Stimulated activated CD4-positive, alpha-beta T cell treated with anti-CD3 and anti-CD28 coated beads, TNF-alpha, amount 100 ng/mL, for 48 hours (primary cell): ENCODE results near the gene RBKS.
A peak's percentile ranks its signal among the peaks of the same experiment; 100 is the strongest.
"Not testable (repeated sequence)": the region's sequence is repeated elsewhere in the genome, so short reads cannot be mapped to it uniquely, and the experiment has no call there.

Experiments used
- DNase-seq, 3 donors: peaks; one replicate each; pipeline ENCODE4 v3.0.0-alpha.2; 2020; ENCODE audit warnings: low read depth in 3 of 3

Gene RBKS

DNA sequence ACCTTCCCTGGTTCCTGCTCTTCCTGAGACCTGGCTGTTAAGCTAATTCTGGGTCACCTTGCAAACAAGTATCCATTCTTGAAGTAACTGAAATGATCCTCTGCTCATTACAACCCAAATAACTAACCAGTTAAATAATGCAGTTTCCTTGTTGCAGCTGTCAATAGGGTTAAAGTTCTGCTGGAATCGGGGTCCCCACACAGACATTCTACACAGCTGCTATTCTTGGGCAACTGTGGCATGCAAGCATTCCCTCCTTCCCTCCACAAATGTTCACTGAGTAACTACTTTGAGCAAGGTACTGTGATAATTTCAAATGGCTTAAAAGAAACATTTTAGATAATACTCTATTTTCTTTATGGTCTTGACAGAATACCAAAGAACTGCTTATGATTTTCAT, 17.1 kb downstream of the RBKS start:
- no peak for DNase-seq

DNA sequence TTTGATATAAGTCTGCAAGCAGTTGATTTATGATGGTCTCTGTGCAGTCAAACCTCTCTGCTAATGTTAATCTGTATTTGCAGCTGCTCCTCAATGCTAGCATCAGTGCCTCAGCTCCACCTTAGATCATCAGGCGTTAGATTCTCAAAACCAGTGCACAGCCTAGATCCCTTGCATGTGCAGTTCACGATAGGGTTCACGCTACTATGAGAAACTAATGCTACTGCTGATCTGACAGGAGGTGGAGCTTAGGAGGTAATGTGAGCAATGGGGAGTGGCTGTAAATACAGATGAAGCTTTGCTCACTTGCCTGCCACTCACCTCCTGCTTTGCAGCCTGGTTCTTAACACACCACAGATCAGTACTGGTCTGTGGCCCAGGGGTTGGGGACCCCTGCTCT, 18.4 kb downstream of the RBKS start:
- DNase-seq = no peak

DNA sequence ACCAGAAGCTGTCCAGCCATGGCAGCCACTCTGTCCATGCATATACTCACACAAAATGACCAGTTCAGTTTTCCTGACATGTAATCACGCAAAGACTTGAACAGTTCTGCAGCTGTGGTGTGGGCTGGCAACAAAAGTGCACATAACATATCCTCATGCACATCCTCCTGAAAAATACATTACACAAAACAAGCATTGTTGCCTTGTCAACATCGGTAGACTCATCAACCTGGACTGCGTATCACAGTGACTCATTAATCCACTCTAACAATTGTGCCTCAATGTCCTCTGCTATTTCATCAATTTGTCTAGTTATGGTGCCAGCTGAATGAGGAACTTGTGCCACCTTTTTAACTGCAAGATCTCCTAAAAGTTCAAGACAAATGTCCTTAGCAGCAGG, 19.5 kb downstream of the RBKS start:
- DNase-seq = no peak

DNA sequence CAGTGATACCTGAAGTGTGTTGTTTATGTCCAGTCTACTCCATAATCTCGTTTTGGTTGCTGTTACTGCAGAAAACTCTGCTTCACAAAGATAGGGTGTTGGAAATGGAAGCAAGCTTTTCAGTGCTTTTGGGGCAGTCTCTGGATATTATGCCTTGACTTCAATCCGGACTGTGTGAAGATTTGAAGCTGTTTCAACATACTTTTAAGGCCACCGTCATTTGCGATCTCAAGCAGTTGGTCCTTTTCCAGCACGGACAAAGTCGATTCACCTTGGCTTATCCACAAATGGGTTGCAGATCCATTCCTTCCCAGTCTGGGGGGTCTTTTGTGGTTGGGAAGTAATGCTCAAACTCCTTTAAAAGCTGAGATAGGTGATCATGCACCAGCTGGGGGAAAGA, 20.4 kb downstream of the RBKS start:
- no peak for DNase-seq

DNA sequence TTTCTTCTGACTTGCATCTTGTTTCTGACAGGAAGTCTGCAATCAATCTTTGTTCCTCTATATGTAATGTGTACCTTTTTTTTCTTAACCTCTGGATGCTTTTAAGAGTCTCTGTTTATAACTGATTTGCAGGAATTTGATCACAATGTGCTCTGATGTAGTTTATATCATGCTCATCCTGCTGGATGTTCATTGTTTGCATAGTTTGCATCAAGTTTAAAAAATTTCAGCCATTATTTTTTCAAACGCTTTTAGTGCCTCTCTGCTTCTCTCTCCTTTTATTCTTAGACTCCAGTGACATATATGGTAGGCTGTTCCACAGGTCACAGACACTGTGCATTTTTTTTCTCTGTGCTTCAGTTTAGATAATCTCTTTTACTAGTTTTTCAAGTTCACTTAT, 23.9 kb downstream of the RBKS start:
- no peak for DNase-seq

DNA sequence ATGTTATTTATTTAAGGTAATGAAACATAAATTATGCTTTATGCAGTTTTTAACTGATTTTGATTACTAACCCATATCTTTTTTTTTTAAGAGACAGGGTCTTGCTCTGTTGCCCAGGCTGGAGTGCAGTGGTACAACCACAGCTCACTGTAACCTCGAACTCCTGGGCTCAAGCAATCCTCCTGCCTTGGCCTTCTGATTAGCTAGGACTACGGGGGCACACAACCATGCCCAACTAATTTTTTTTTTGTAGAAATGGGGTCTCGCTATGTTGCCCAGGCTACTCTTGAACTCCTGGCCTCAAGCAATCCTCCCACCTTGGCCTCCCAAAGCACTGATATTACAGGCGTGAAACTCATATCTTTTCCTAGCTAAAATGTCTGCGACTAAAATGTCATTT, 26.2 kb downstream of the RBKS start:
- not testable (repeated sequence) for DNase-seq

DNA sequence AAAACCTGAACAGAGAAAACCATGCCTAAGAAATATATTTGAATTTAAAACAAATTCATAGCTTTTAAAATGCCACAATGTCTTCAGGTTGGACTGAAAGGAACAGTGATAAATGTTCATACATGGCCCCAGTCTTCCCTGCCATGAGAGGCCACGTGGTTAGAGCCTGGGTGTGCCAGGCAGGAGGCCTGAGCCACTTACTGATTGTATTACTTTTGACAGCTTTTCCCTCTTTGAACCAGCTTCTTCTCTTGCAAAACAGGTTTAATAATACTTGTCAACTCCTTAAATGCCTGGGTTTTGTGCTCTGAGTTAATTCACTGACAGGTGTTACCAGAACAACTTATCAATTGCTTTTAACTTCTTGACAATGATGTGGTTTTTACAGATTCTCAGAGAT, 27.0 kb downstream of the RBKS start:
- no peak for DNase-seq

DNA sequence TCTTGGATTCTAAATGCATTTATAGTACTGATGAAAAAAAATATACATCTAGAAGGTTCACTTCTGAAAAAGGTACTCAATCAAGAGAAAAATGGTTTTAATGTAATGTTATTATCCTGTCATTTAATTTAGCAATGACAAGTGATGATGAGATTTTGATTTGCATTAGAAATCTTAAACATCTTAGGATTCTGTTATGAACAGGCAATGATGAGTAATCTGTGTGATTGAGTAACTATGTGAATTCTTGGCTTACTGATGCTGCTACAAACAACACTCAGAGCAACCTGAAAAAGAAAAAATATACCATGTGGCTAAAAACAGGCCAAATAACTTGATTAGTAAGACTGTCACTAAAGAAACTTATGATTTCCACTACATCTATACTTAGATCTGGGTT, 30.1 kb downstream of the RBKS start:
- DNase-seq = no peak

DNA sequence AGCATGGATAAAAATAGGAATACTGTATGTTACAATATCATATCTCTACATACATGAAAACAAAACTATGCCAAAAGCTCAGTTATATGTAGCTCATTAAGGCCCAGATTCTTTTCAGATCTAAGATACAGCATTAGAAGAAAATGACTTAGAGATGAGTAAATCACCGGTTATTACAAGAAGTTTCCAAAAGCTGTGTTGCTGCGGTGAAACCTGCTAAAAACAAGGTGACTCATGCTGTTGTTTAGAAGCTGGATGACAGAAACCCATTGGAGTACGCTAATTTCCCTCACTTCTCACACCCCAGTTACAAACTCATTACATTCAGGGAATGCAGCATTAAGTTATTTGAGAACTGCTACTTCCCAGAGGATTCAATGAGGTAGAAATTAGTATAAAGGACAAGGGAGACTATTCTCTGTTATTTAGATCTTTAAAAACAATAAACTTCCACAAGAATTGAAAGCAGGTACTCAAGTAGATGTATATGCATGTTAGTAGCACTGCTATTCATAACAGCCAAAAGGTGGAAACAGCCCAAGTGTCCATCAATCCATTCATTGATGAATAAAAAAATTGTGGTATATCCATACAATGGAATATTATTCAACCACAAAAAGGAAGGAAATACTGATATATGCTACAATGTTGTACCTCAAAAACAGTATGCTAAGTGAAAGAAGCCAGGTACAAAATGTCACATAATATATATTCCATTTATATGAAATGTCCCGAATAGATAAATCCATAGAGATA, 32.6 kb downstream of the RBKS start:
- peak in 1 of 3 donors; percentile 2 for DNase-seq

DNA sequence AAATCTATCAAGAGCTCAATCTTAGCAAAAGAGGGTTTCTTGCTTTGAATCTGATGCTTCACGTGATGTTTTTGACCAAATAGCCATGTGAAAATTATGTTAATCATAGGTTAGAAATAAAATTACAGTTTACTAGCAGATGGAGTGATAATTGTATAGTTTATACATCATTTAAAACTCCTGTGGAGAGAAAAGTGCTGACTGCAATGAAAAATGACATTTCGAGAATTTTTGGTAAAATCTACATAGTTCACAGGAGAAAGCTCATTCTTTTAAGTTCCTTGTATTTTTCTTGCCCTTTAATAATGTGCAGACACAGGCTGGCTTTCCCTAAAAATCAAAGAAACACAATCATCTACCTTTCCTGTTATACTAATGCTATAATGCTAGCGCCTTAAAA, 33.2 kb downstream of the RBKS start:
- no peak for DNase-seq

DNA sequence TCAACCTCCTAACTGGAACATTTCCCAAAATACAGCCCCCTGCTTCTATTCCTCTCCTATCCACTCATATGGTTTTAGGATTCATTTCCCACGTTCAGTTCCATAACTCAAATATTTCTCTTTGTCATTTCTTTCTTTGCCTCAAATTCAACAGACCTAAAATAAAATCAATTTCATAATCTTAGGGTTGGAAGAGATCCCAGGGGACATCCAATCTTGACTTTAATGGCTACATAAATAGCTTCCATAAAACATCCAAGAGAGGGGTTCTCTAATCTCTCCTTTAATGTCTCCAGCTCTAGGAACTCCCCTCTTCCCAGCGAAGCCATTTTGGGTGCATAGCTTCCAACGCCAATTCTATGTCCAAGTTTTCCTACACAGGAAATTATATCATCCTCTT, 33.8 kb downstream of the RBKS start:
- DNase-seq = no peak

DNA sequence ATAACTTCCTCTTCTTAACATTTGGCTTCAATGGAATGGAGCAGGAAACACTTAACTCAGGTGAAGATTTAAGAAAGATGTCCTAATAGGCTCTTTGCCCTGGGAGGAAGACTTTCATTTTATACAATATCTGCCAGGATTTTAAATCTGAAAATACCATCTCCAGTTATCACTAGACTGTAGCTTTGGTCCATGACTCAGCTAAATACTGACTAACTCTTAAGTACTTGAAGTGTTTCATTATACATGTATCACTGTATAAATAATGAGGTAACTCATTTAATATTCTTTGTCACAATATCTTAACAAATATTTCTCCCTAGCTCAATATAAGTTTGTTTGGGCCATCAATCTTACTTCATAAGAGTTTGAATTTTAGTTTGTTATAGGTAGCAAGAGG, 34.7 kb downstream of the RBKS start:
- no peak for DNase-seq

DNA sequence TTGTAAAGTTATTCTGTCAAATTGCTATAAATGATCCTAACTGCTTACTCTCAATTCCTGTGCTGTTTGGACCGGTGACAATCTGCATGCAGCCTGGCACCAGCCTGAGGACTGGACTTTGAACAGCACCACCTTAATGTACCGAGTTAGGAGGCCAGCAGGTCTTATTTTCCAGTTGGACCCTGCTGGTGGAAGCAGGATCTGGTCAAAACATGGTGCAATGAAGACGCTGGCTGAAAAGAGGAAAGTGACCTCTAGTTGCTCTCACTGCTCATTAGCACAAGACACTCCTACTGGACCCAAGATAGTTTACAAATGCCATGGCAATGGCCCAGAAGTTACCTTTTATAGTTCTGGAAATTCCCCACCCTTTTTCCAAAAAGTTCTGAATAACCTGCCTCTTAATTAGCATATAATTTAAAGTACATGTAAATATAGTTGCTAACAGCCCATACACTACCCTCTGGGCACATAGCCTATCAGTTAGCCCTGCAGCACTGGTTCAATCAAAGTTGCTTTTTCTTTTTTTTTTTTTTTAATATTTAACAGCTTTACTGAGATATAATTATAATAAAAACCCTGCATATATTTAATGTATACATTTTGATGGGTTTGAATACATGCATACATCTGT, 35.8 kb downstream of the RBKS start:
- DNase-seq = no peak

DNA sequence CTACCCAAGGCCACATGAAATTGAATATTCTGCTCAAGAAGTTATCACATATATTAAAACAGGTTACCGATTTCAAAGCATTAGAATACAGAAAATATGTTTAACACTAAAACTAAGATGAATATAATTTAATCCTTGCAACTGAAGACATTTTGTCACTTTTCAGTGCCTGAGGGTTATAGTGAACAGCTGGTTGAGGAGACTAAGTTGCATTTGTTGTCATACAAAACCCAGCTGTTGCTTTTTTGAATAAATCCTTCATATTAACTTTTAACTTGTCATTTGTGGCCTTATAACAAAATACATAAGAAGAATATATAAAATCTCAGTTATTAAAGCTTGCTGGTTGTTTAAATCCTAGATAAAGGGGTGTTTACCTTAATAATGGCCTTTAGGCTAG, 37.5 kb downstream of the RBKS start:
- no peak for DNase-seq

DNA sequence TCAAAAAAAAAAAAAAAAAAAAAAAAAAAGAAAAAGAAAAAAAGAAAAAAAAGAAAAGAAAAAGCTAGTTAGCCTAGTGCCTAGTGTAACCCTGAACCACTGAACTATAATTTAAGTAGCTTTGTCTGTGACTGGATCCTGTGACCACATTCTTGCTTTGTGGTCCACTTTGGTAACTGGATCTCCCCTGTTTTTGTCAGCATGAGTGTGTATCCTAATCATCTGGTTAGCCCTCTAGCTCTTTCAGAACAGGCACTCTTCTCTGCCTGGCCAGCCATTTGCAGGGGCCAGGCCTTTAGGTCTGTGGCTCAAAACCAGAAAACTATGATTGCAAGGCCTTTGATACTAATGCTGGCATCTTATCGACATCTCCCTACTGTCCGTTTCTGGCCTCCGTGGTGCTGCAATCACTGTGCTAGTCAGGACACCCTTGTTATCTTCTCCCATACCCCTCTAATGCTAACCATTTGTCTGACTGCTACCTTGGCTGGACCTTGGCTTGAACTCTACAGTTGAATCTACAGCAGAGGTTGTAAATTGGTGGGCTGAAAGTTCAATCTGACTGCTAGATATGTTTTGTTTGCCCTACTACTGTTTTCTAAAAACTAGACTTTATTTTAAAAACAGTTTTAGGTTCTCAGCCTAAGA, 40.5 kb downstream of the RBKS start:
- DNase-seq = no peak

DNA sequence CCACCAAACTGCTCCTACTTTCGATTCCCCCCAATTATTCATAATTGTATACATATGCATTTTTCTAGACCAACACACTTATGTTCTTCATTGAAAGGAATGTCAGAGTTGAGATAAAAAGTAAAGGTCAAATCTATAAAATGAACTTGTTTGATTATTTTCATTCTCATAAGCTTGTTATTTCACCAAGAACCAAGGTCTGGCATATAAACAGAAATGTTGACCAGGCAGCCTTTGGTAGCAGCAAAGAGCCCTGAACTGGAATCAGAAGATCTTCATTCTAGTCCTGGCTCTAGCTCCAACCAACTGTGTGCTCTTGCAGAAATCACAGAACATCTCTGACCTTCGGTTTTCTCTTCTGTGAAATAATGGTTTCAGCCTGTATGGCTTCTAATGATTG, 42.9 kb downstream of the RBKS start:
- no peak for DNase-seq

DNA sequence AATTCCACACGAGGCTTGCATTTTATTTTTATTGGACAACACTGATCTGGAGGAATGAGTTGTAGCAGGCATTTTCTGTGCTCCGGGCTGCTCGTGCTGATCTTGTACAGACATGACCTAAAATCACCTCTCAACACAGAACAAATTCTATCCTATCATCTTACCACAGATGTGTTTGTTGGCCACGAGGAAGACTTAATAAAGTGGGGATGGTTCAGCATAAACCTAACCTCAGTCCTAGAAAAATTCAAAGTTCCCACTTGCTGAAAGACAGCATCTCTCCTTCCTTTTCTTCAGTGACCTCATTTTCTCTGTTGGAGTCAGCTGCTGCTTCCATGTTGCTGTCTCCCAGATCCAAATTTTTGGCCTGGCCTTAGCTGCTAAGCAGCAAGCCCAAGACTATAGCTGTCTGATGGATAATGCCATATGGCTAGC, 45.3 kb downstream of the RBKS start:
- no peak for DNase-seq

DNA sequence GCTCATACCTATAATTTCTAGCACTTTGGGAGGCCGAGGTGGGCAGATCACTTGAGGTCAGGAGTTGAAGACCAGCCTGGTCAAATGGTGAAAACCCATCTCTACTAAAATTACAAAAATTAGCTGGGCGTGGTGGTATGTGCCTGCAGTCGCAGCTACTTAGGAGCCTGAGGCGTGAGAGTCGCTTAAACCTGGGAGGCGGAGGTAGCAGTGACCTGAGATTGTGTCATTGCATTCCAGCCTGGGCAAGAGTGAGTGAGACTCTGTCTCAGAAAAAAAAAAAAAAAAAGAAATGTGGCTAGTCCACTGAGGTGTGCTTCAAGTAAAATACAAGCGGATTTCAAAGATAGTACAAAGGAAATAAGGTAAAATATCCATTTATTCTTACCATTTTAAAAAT, 46.2 kb downstream of the RBKS start:
- no peak for DNase-seq

DNA sequence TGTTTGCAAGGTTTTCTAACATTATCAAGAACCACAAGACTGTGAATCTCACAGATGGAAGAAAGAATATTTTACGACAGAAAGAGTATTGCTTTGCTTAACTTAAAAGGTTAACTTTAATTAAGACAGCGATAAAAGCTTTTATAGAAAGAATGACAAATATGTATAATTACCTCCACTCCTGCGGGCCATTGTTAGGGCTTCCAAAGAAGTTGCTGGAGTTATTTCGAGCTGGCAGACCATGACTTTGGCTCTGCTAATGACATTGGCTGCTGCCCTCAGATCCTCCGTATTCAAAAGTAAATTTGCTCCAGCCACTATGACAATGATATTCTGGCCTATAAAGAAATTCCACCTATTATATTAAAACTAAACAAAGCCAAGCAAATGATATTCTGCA, 47.3 kb downstream of the RBKS start:
- DNase-seq = no peak

DNA sequence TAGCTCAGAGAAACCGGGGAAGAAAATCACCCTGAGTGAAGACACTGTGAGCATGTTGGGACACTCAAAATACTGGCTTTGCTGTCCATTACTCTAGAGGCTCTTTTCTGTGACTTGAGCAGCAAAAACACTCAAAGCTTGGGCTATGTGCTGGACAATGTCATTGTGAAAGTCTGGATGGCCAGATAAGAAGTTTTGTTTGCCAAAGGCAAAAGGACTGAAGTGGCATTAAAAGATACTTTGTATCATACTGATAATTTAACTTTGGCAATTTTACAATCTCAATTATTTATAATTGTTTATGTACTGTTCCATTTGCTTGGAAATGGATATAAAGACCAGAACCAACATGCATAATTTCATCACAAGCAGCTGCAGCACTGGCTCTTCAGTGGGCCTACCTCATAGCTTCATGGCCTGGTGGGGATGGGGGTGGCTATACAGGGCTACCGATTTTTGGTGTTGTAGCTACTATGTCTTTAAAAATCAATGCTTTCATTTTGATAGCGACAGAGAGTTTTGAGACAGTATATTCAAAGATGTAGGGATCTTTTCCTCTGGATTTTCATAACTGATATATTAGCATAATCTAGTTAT, 51.1 kb downstream of the RBKS start:
- no peak for DNase-seq

DNA sequence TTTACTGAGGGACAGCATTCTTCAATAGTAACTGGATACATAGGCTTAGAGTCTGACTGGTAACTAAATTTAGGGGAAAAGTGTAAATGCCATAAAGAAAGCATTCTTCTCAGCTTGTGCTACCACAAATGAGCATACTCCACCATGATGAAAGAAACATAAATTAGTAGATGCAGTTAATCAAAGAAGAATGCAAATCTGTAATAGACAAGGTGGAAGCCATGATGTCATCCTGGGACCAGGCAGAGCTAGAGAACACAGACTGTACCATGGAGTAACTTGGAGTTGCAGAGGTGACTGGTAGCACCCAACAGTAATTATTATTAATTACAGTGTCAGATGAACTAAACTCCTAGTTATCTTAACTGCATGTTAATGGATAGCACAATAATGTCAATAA, 51.7 kb downstream of the RBKS start:
- no peak for DNase-seq

DNA sequence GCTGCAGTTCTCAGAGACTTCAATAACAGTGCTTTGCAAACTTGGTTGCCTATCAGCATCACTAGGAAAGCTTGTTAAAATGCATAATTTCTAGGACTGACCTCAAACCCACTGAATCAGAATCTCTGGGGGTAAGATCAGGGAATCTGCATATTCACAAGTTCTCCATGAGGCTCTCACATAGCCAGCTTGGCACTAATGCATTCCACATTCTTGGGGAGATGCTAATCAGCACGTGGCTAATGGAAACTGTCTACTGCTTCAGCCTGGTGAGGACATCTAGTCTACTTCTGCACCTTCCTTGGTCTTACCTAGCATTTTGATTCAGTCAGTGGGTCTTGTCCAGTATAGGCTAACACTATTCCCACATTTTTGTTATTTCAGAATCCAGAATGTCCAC, 56.3 kb downstream of the RBKS start:
- DNase-seq = no peak

DNA sequence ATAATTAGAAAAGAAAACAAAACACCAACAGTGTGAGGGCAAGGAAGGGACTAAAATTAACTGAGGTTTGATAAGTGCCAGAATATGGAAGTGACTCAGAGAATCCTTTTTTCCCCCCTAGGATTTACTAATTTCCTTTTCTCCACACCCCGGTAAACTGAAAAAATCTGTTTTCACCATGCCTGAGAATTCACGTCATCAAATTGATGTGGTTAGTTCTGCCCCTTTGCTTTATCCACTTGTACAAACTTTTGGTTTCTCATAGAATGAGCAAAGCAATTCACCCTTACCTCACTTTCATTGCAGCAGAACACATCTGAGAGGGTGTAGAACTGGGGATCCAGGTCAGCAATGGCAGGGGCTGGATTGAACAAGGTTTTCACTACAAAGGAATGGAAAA, 57.8 kb downstream of the RBKS start:
- DNase-seq = no peak
